NB4 (cell line): ENCODE data around the gene CEP128.

ENCODE experiments used
- MYC ChIP-seq: IDR thresholded peaks from 2 replicates; pipeline ENCODE4 v1.6.1; 2011; ENCODE audit warnings: low read depth, low read length
- POLR2A ChIP-seq: IDR thresholded peaks from 2 replicates; pipeline ENCODE4 v1.6.1; 2011; ENCODE audit warnings: mild to moderate bottlenecking; ENCODE audit not compliant: insufficient read length; ENCODE audit errors: extremely low read depth
- TF ChIP-seq, protein P1 (sequence below): IDR thresholded peaks from one replicate; pipeline ENCODE4 v1.5.1; 2012; ENCODE audit warnings: low read depth, low read length
- TF ChIP-seq, protein P2 (sequence below): IDR thresholded peaks from 2 replicates; pipeline ENCODE4 v1.6.1; 2011; ENCODE audit warnings: low read depth, low read length

DNA sequence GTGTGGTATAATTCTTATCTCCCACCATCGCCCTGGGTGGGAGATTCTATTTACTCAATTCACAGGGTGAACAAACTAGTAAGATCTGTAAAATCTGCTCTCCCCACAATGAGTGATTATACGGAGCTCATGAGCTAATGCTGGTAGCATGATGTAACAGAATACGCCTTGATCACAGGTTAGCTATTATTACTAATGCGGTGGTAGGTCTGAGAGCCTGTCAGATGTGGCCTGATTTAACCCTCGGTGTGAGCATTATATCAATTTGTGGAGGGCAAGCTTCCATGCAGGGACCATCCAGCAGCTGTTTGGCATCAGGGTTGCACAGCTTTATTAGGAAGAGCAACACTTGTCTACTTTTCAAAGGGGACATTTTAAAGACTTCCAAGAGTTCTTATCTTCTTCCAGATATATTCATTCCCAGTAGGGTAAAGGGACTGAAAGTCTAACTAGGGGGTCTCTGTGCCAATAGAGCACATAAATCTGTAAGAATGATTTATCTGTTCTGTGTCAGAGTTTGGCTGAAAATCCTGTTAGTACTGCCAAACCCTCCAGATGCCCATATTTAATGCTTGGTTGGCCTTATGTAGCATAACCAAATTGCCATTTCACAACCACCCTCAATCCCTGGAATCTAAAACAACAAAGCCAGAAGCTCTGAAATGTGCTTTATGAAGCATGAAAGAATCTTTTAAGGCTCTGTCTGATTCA, 32.5 kb upstream of the CEP128 start:
- TF ChIP-seq, protein P1, sequence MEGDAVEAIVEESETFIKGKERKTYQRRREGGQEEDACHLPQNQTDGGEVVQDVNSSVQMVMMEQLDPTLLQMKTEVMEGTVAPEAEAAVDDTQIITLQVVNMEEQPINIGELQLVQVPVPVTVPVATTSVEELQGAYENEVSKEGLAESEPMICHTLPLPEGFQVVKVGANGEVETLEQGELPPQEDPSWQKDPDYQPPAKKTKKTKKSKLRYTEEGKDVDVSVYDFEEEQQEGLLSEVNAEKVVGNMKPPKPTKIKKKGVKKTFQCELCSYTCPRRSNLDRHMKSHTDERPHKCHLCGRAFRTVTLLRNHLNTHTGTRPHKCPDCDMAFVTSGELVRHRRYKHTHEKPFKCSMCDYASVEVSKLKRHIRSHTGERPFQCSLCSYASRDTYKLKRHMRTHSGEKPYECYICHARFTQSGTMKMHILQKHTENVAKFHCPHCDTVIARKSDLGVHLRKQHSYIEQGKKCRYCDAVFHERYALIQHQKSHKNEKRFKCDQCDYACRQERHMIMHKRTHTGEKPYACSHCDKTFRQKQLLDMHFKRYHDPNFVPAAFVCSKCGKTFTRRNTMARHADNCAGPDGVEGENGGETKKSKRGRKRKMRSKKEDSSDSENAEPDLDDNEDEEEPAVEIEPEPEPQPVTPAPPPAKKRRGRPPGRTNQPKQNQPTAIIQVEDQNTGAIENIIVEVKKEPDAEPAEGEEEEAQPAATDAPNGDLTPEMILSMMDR = no peak
- TF ChIP-seq MYC (no peak), POLR2A (no peak)
- TF ChIP-seq, protein P2, sequence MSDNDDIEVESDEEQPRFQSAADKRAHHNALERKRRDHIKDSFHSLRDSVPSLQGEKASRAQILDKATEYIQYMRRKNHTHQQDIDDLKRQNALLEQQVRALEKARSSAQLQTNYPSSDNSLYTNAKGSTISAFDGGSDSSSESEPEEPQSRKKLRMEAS = no peak
